ENCODE data around the gene TAS2R42. TPM values are rescaled to one million over a fixed set of nuclear protein-coding genes. Genes with fewer than 3 reads are reported as not detected.

The TAS2R42 gene
- total and polyA plus RNA-seq, 2 donors (not counting 1 experiment from before 2014, with no cell fraction given), result not detected

DNA sequence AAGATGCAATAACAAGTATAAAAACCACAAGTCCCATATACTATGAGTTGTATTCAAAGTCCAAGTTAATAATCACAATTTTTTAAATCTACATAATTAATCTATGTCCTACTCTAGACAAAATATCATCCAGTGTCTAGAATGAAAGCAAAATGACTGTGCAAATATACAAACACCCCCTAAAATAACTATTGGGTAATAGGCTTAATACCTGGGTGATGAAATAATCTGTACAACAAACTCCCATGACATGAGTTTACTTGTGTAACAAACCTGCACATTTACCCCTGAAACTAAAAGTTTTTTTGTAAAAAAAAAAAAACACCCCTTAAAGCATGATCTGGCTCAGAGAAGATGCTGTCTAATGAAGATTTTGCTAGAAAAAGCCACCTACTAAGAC, 4.2 kb downstream of the TAS2R42 start:
- CTCF ChIA-PET, result no interaction called here
- H2AFZ ChIP-seq (ENCODE audit: insufficient read depth, low read depth, low read length, poor library complexity, severe bottlenecking), result no peak overlapping the region
- no peaks in the 10 kb centered on the region for H3K4me1 ChIP-seq (ENCODE audit: control insufficient read depth in 2 of 2, insufficient read depth in 2 of 2, low read length in 2 of 2)
- POLR2A ChIA-PET, result no interaction called here
- no peak overlapping the region for H3K27ac ChIP-seq (ENCODE audit: low read length in 2 of 2)
- H3K4me2 ChIP-seq (replicated peaks; ENCODE audit: low read depth, low read length, poor library complexity, severe bottlenecking), result no peak overlapping the region
- H3K79me2 ChIP-seq (ENCODE audit: control insufficient read depth, insufficient read depth, low read length), result no peaks in the 10 kb centered on the region
- intact Hi-C loops (cut with micrococcal nuclease), result no loop called here
- H4K20me1 ChIP-seq (ENCODE audit: control insufficient read depth, insufficient read depth, low read length, poor library complexity, severe bottlenecking), result no peaks in the 10 kb centered on the region
- ATAC-seq (ENCODE audit: low read depth) (no peak), DNase-seq (no peak)
- H3K27me3 Mint-ChIP-seq, result no peaks in the 10 kb centered on the region
- no peaks in the 10 kb centered on the region for H3K9me3 ChIP-seq (ENCODE audit: control extremely low read depth in 1 of 3, control insufficient read depth in 2 of 3, insufficient read depth in 1 of 3, low read length in 2 of 3)
- H3K4me1 Mint-ChIP-seq, result no peaks in the 10 kb centered on the region
- H3K27ac Mint-ChIP-seq, result no peak overlapping the region
- H3K4me3 Mint-ChIP-seq, result no peak overlapping the region
- no peak overlapping the region for H3K4me3 ChIP-seq (ENCODE audit: control extremely low read depth in 1 of 5, extremely low read depth in 1 of 5, insufficient read depth in 1 of 5, low read depth in 2 of 5, low read length in 4 of 5)
- no peaks in the 10 kb centered on the region for H3K36me3 ChIP-seq (replicated peaks in 1 of 2; ENCODE audit: control extremely low read depth in 1 of 2, control insufficient read depth in 1 of 2, extremely low read depth in 1 of 2, insufficient read depth in 2 of 2, low read length in 1 of 2)
- H3K9me3 Mint-ChIP-seq (ENCODE audit: insufficient read depth), result no peaks in the 10 kb centered on the region
- no peaks in the 10 kb centered on the region for H3K27me3 ChIP-seq (replicated peaks in 1 of 4; ENCODE audit: control extremely low read depth in 1 of 4, control insufficient read depth in 3 of 4, insufficient read depth in 4 of 4, low read length in 3 of 4)
- no peak overlapping the region for H3K9ac ChIP-seq (ENCODE audit: low read length)
- TF ChIP-seq, protein P1, sequence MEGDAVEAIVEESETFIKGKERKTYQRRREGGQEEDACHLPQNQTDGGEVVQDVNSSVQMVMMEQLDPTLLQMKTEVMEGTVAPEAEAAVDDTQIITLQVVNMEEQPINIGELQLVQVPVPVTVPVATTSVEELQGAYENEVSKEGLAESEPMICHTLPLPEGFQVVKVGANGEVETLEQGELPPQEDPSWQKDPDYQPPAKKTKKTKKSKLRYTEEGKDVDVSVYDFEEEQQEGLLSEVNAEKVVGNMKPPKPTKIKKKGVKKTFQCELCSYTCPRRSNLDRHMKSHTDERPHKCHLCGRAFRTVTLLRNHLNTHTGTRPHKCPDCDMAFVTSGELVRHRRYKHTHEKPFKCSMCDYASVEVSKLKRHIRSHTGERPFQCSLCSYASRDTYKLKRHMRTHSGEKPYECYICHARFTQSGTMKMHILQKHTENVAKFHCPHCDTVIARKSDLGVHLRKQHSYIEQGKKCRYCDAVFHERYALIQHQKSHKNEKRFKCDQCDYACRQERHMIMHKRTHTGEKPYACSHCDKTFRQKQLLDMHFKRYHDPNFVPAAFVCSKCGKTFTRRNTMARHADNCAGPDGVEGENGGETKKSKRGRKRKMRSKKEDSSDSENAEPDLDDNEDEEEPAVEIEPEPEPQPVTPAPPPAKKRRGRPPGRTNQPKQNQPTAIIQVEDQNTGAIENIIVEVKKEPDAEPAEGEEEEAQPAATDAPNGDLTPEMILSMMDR (IDR thresholded peaks at IDR 0.05), result no peak
- no peak for TF ChIP-seq EZH2 (IDR thresholded peaks at IDR 0.05; ENCODE audit: borderline replicate concordance, insufficient read depth, low read depth, low read length, poor library complexity, severe bottlenecking)

DNA sequence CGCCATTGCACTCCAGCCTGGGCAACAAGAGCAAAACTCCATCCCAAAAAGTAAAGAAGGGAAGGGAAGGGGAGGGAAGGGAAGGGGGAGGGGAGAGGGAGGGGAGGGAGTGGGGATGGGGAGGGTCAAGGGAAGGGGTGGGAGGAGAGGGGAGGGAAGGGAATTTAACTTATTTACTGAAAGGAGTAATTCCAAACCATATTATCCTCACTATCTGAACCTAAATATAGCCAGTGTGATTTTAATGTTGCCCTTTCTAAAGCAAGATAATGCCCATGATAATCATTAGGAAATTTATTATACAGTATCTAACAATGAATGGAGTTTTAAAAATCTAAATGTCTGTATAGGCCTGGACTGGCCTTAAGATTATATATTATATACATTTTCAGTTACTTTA, 8.5 kb downstream of the TAS2R42 start:
- intact Hi-C loops (cut with micrococcal nuclease), result loop anchor here (10.0 kb wide), 1 partner anchor 963 kb away; the partner anchor contains the start of gene GABARAPL1

More for the DNA sequence above, 8.5 kb downstream of the TAS2R42 start:
- H3K27ac Mint-ChIP-seq, result no peak overlapping the region
- H3K4me1 Mint-ChIP-seq, result peaks cover 8% of the 10 kb centered on the region
- peaks cover 0 to 9% of the 10 kb centered on the region in 2 experiments for H3K36me3 ChIP-seq (replicated peaks in 1 of 2; ENCODE audit: control extremely low read depth in 1 of 2, control insufficient read depth in 1 of 2, extremely low read depth in 1 of 2, insufficient read depth in 2 of 2, low read length in 1 of 2)
- no peak overlapping the region for H3K4me2 ChIP-seq (replicated peaks; ENCODE audit: low read depth, low read length, poor library complexity, severe bottlenecking)
- peaks cover 25% of the 10 kb centered on the region for H4K20me1 ChIP-seq (ENCODE audit: control insufficient read depth, insufficient read depth, low read length, poor library complexity, severe bottlenecking)
- no peaks in the 10 kb centered on the region for H3K9me3 Mint-ChIP-seq (ENCODE audit: insufficient read depth)
- no peak overlapping the region for H3K4me3 ChIP-seq (ENCODE audit: control extremely low read depth in 1 of 5, extremely low read depth in 1 of 5, insufficient read depth in 1 of 5, low read depth in 2 of 5, low read length in 4 of 5)
- ChIA-PET POLR2A (no interaction called here), CTCF (no interaction called here)
- TF ChIP-seq EZH2 (IDR thresholded peaks at IDR 0.05; ENCODE audit: borderline replicate concordance, insufficient read depth, low read depth, low read length, poor library complexity, severe bottlenecking), result no peak
- TF ChIP-seq, protein P1 (IDR thresholded peaks at IDR 0.05), result no peak
- no peak overlapping the region for H3K9ac ChIP-seq (ENCODE audit: low read length)
- DNase-seq (no peak), ATAC-seq (ENCODE audit: low read depth) (no peak)
- H3K4me1 ChIP-seq (ENCODE audit: control insufficient read depth in 2 of 2, insufficient read depth in 2 of 2, low read length in 2 of 2), result no peaks in the 10 kb centered on the region
- peaks cover 8% of the 10 kb centered on the region for H3K79me2 ChIP-seq (ENCODE audit: control insufficient read depth, insufficient read depth, low read length)
- no peak overlapping the region for H3K4me3 Mint-ChIP-seq
- no CpG with 5 or more reads among the region's 1 CpG for WGBS (ENCODE audit: insufficient coverage)
- no peaks in the 10 kb centered on the region for H3K27me3 Mint-ChIP-seq
- no peaks in the 10 kb centered on the region for H3K9me3 ChIP-seq (ENCODE audit: control extremely low read depth in 1 of 3, control insufficient read depth in 2 of 3, insufficient read depth in 1 of 3, low read length in 2 of 3)
- no peak overlapping the region for H2AFZ ChIP-seq (ENCODE audit: insufficient read depth, low read depth, low read length, poor library complexity, severe bottlenecking)
- no peak overlapping the region for H3K27ac ChIP-seq (ENCODE audit: low read length in 2 of 2)
- no peaks in the 10 kb centered on the region for H3K27me3 ChIP-seq (replicated peaks in 1 of 4; ENCODE audit: control extremely low read depth in 1 of 4, control insufficient read depth in 3 of 4, insufficient read depth in 4 of 4, low read length in 3 of 4)

Measured in B cell (primary cell).